ENCODE results near the gene C3.

DNA sequence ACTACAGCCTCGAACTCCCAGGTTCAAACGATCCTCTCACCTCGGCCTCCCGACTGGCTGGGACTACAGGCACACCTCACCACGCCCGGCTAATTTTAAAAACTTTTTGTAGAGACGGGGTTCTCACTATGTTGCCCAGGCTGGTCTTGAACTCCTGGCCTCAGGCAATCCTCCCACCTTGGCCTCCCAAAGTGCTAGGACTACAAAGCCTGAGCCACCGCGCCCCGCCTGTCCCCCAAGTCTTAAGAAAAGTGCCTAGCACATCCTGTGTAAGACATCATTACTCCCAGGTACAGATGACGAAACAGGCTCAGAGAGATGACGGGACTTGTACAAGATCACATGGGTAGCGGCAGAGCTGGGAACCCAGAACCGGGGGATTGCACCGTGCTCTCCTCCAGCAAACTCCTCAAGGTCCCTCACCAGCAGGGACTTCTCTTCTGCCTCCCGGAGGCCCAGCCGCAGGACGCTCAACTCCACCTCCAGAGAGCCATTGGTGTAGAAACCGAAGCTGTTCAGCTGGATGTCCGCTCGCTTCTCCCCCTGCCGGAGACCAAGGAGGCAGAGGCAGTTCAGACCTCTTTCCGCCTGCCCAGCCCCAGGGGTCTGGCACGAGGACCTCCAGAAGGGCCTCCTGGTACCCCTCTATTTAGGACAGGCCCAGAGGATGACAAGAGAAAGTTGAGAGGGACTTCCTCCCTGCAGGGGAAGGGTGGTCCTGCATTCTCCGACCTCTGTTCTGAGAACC, 15.9 kb upstream of the C3 start:
- TF ChIP-seq, protein P1, sequence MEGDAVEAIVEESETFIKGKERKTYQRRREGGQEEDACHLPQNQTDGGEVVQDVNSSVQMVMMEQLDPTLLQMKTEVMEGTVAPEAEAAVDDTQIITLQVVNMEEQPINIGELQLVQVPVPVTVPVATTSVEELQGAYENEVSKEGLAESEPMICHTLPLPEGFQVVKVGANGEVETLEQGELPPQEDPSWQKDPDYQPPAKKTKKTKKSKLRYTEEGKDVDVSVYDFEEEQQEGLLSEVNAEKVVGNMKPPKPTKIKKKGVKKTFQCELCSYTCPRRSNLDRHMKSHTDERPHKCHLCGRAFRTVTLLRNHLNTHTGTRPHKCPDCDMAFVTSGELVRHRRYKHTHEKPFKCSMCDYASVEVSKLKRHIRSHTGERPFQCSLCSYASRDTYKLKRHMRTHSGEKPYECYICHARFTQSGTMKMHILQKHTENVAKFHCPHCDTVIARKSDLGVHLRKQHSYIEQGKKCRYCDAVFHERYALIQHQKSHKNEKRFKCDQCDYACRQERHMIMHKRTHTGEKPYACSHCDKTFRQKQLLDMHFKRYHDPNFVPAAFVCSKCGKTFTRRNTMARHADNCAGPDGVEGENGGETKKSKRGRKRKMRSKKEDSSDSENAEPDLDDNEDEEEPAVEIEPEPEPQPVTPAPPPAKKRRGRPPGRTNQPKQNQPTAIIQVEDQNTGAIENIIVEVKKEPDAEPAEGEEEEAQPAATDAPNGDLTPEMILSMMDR (IDR thresholded peaks at IDR 0.05): peak; percentile 44; the same call in 2 of the 3 replicates
- no peak for TF ChIP-seq KDM5A (IDR thresholded peaks at IDR 0.05)
- TF ChIP-seq RFX5 (IDR thresholded peaks at IDR 0.05): no peak
- TF ChIP-seq, protein P2, sequence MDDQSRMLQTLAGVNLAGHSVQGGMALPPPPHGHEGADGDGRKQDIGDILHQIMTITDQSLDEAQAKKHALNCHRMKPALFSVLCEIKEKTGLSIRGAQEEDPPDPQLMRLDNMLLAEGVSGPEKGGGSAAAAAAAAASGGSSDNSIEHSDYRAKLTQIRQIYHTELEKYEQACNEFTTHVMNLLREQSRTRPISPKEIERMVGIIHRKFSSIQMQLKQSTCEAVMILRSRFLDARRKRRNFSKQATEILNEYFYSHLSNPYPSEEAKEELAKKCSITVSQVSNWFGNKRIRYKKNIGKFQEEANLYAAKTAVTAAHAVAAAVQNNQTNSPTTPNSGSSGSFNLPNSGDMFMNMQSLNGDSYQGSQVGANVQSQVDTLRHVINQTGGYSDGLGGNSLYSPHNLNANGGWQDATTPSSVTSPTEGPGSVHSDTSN (IDR thresholded peaks at IDR 0.05): no peak
- TF ChIP-seq, protein P3, sequence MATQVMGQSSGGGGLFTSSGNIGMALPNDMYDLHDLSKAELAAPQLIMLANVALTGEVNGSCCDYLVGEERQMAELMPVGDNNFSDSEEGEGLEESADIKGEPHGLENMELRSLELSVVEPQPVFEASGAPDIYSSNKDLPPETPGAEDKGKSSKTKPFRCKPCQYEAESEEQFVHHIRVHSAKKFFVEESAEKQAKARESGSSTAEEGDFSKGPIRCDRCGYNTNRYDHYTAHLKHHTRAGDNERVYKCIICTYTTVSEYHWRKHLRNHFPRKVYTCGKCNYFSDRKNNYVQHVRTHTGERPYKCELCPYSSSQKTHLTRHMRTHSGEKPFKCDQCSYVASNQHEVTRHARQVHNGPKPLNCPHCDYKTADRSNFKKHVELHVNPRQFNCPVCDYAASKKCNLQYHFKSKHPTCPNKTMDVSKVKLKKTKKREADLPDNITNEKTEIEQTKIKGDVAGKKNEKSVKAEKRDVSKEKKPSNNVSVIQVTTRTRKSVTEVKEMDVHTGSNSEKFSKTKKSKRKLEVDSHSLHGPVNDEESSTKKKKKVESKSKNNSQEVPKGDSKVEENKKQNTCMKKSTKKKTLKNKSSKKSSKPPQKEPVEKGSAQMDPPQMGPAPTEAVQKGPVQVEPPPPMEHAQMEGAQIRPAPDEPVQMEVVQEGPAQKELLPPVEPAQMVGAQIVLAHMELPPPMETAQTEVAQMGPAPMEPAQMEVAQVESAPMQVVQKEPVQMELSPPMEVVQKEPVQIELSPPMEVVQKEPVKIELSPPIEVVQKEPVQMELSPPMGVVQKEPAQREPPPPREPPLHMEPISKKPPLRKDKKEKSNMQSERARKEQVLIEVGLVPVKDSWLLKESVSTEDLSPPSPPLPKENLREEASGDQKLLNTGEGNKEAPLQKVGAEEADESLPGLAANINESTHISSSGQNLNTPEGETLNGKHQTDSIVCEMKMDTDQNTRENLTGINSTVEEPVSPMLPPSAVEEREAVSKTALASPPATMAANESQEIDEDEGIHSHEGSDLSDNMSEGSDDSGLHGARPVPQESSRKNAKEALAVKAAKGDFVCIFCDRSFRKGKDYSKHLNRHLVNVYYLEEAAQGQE (IDR thresholded peaks at IDR 0.05): no peak
- TF ChIP-seq, protein P4, sequence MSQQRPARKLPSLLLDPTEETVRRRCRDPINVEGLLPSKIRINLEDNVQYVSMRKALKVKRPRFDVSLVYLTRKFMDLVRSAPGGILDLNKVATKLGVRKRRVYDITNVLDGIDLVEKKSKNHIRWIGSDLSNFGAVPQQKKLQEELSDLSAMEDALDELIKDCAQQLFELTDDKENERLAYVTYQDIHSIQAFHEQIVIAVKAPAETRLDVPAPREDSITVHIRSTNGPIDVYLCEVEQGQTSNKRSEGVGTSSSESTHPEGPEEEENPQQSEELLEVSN (IDR thresholded peaks at IDR 0.05; ENCODE audit: borderline replicate concordance, low read depth): no peak
- no peak for TF ChIP-seq ZC3H11A (IDR thresholded peaks at IDR 0.05)
- TF ChIP-seq, protein P5, sequence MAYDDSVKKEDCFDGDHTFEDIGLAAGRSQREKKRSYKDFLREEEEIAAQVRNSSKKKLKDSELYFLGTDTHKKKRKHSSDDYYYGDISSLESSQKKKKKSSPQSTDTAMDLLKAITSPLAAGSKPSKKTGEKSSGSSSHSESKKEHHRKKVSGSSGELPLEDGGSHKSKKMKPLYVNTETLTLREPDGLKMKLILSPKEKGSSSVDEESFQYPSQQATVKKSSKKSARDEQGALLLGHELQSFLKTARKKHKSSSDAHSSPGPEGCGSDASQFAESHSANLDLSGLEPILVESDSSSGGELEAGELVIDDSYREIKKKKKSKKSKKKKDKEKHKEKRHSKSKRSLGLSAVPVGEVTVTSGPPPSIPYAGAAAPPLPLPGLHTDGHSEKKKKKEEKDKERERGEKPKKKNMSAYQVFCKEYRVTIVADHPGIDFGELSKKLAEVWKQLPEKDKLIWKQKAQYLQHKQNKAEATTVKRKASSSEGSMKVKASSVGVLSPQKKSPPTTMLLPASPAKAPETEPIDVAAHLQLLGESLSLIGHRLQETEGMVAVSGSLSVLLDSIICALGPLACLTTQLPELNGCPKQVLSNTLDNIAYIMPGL (CRISPR knock-in tag; IDR thresholded peaks at IDR 0.05; ENCODE audit: borderline replicate concordance): no peak
- no peak for TF ChIP-seq BHLHE40 (IDR thresholded peaks at IDR 0.05; ENCODE audit: low read depth, low read length)
- TF ChIP-seq MYC (IDR thresholded peaks at IDR 0.05; ENCODE audit: borderline replicate concordance, low read length): no peak
- TF ChIP-seq JUNB (IDR thresholded peaks at IDR 0.05): no peak
- TF ChIP-seq EP300 (IDR thresholded peaks at IDR 0.05): no peak
- peak; percentile 47 to 52; a peak in 4 of 5 replicates for TF ChIP-seq RAD21 (conservative IDR thresholded peaks at IDR 0.05 in 1 of 2, IDR thresholded peaks at IDR 0.05 in 1 of 2)
- no peak; a peak in 1 of 4 replicates for TF ChIP-seq CEBPB (IDR thresholded peaks at IDR 0.05)
